H1 (cell line): ENCODE results near the gene CSNK2B. TPM values are rescaled to one million over a fixed set of nuclear protein-coding genes. Genes with fewer than 3 reads are reported as not detected.

Experiments
- CHD7 ChIP-seq: fragments of 300-600 bp; sonication (generic); IDR thresholded peaks from 2 replicates; pipeline ENCODE4 v1.7.1; 2012; ENCODE audit warnings: low read length, moderate library complexity, mild to moderate bottlenecking, inconsistent platforms; ENCODE audit not compliant: insufficient replicate concordance
- CTBP2 ChIP-seq: IDR thresholded peaks from 2 replicates; pipeline ENCODE4 v1.7.0; 2011; ENCODE audit warnings: borderline replicate concordance, mild to moderate bottlenecking, moderate library complexity, mixed read lengths, low read length; ENCODE audit not compliant: insufficient read depth, insufficient read length
- MAX ChIP-seq: IDR thresholded peaks from 2 replicates; pipeline ENCODE4 v1.6.1; 2012; ENCODE audit warnings: inconsistent platforms
- NANOG ChIP-seq: IDR thresholded peaks from 2 replicates; pipeline ENCODE4 v1.6.1; 2011; ENCODE audit warnings: low read length, low read depth, mild to moderate bottlenecking, inconsistent platforms; ENCODE audit not compliant: insufficient read depth, poor library complexity, severe bottlenecking
- POU5F1 ChIP-seq: IDR thresholded peaks from 2 replicates; pipeline ENCODE4 v1.6.1; 2011; ENCODE audit warnings: low read depth, mild to moderate bottlenecking, low read length, moderate library complexity
- SP1 ChIP-seq: IDR thresholded peaks from 2 replicates; pipeline ENCODE4 v1.6.1; 2011; ENCODE audit warnings: low read depth, low read length
- polyA plus RNA-seq, 7 experiments: library from polyadenylated mRNA; depleted of rRNA in 3 of 7; stranded (reverse) in 5 of 7; unstranded in 2 of 7; fragments of >200 nt in 5 of 7; fragments of 200-250 nt in 2 of 7; gene quantifications; 1 replicate in 5 of 7; 2 replicates in 1 of 7; 4 replicates in 1 of 7; pipeline versions ENCODE4 v1.2.1 to v1.2.3, GENCODE V29; 2011 to 2013; ENCODE audit warnings: missing spikeins in 2 of 7, mixed read lengths in 2 of 7
- total RNA-seq: library from RNA; stranded (reverse); fragmentation: NEBNext Ultra II Directional; extraction: Animal tissue kit (Norgen Biotek cat#: 25700); gene quantifications from 2 replicates; pipeline ENCODE4 v1.2.1, GENCODE V29; 2021

CSNK2B gene
- total and polyA plus RNA-seq, 2 of the 8 experiments (the other 6 are each of a cell fraction or from before 2014, with no cell fraction given), result 169 to 208 TPM

GRCh38 chr6:31701666-31702404 lies 36.0 kb downstream of the CSNK2B start (continued):
- TF ChIP-seq CTBP2 (no peak), POU5F1 (no peak), NANOG (no peak), CHD7 (no peak), MAX (no peak), SP1 (no peak)
